Mammary epithelial cell (primary cell): ENCODE data around the gene CLMN.

Source experiments
- EZH2 ChIP-seq: IDR thresholded peaks from 2 replicates; pipeline ENCODE4 v1.6.1; 2012; ENCODE audit warnings: low read length, inconsistent platforms, borderline replicate concordance
- TF ChIP-seq, protein P1 (sequence below), 2 donors: IDR thresholded peaks in 1 of 2; conservative IDR thresholded peaks in 1 of 2; 2 replicates each; pipeline ENCODE4 v1.5.1; 2011 to 2012; ENCODE audit warnings: inconsistent platforms in 2 of 2, low read length in 2 of 2, mild to moderate bottlenecking in 2 of 2, control low read depth in 1 of 2, low read depth in 1 of 2; ENCODE audit not compliant: insufficient read depth in 1 of 2; ENCODE audit errors: extremely low read depth in 1 of 2

GRCh38 chr14:95337041-95337595 is 17.4 kb upstream of the CLMN start:
- TF ChIP-seq, protein P1, sequence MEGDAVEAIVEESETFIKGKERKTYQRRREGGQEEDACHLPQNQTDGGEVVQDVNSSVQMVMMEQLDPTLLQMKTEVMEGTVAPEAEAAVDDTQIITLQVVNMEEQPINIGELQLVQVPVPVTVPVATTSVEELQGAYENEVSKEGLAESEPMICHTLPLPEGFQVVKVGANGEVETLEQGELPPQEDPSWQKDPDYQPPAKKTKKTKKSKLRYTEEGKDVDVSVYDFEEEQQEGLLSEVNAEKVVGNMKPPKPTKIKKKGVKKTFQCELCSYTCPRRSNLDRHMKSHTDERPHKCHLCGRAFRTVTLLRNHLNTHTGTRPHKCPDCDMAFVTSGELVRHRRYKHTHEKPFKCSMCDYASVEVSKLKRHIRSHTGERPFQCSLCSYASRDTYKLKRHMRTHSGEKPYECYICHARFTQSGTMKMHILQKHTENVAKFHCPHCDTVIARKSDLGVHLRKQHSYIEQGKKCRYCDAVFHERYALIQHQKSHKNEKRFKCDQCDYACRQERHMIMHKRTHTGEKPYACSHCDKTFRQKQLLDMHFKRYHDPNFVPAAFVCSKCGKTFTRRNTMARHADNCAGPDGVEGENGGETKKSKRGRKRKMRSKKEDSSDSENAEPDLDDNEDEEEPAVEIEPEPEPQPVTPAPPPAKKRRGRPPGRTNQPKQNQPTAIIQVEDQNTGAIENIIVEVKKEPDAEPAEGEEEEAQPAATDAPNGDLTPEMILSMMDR (conservative IDR thresholded peaks at IDR 0.05 in 1 of 2, IDR thresholded peaks at IDR 0.05 in 1 of 2; ENCODE audit: extremely low read depth in 1 of 2, insufficient read depth in 1 of 2, low read depth in 1 of 2, low read length in 2 of 2): no peak
- no peak for TF ChIP-seq EZH2
